HFFc6 (cell line): ENCODE results near the gene PCDHGA1. TPM values are rescaled to one million over a fixed set of nuclear protein-coding genes. Genes with fewer than 3 reads are reported as not detected.
A peak's percentile ranks its signal among the peaks of the same experiment; 100 is the strongest.

Experiments
- DNase-seq: peaks from one replicate; pipeline ENCODE4 v3.0.0-alpha.2; 2018
- H3K27ac Mint-ChIP-seq: 2 replicates; pipeline ENCODE4 v1.8.0; 2020; ENCODE audit warnings: mild to moderate bottlenecking, mixed read lengths
- H3K27me3 Mint-ChIP-seq: 2 replicates; pipeline ENCODE4 v1.8.0; 2021; ENCODE audit warnings: mild to moderate bottlenecking, moderate library complexity, mixed read lengths; ENCODE audit not compliant: insufficient read depth
- H3K36me3 Mint-ChIP-seq: 2 replicates; pipeline ENCODE4 v1.8.0; 2021; ENCODE audit warnings: low read depth, mixed read lengths
- H3K4me1 Mint-ChIP-seq: 2 replicates; pipeline ENCODE4 v1.8.0; 2020; ENCODE audit warnings: low read depth, mixed read lengths
- H3K4me3 Mint-ChIP-seq: 2 replicates; pipeline ENCODE4 v1.8.0; 2020; ENCODE audit warnings: mild to moderate bottlenecking, moderate library complexity, mixed read lengths
- H3K9me3 Mint-ChIP-seq: 2 replicates; pipeline ENCODE4 v1.8.0; 2020; ENCODE audit warnings: mild to moderate bottlenecking, mixed read lengths
- total RNA-seq, 6 experiments: library from RNA; stranded (reverse); fragmentation: NEBNext Ultra II Directional; extraction: Animal tissue kit (Norgen Biotek cat#: 25700); gene quantifications; 2 replicates in 1 of 6; 3 replicates in 5 of 6; pipeline ENCODE4 v1.2.3, GENCODE V29; 2021
- TF ChIP-seq, protein P1 (sequence below): fragments of 200-600 bp; sonication (generic); IDR thresholded peaks from 2 replicates; pipeline ENCODE4 v1.5.0; 2021; ENCODE audit warnings: antibody characterized with exemption, mild to moderate bottlenecking

Gene PCDHGA1
- total RNA-seq, 6 experiments from 2014 or later, result 0.91 to 1.6 (median 1.2) TPM

DNA sequence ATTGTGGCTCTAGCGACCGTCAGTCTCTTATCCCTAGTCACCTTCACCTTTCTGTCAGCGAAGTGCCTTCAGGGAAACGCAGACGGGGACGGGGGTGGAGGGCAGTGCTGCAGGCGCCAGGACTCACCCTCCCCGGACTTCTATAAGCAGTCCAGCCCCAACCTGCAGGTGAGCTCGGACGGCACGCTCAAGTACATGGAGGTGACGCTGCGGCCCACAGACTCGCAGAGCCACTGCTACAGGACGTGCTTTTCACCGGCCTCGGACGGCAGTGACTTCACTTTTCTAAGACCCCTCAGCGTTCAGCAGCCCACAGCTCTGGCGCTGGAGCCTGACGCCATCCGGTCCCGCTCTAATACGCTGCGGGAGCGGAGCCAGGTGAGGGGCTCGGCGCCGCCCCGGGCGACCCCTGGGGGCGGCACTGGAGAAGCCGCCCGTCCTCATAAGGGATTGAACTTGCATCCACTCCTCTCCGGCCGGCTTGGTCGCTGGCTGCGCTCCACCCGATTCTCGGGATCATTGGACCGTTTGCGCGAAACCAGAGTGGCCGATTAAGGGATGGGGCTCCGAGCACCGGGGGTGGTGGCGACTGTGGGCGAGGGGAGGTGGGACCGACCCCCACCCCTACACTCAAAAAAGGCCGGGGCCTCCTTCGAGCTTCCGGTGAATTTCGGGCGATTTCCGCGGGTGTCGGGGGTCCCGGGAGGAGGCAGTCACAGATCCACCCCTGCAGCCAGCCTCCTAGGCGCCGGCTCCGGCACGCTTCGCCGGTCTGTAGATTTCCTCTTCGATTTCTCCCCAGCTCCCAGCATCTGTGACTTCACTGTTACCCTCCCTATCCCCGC lies 161.2 kb downstream of the PCDHGA1 start:
- peaks cover 72% of the 10 kb centered on the region for H3K4me1 Mint-ChIP-seq
- peaks cover 21% of the 10 kb centered on the region for H3K36me3 Mint-ChIP-seq
- H3K27ac Mint-ChIP-seq, result no peak overlapping the region
- H3K9me3 Mint-ChIP-seq, result no peaks in the 10 kb centered on the region
- DNase-seq, result no peak
- H3K4me3 Mint-ChIP-seq, result no peak overlapping the region
- H3K27me3 Mint-ChIP-seq, result no peaks in the 10 kb centered on the region
- TF ChIP-seq, protein P1, sequence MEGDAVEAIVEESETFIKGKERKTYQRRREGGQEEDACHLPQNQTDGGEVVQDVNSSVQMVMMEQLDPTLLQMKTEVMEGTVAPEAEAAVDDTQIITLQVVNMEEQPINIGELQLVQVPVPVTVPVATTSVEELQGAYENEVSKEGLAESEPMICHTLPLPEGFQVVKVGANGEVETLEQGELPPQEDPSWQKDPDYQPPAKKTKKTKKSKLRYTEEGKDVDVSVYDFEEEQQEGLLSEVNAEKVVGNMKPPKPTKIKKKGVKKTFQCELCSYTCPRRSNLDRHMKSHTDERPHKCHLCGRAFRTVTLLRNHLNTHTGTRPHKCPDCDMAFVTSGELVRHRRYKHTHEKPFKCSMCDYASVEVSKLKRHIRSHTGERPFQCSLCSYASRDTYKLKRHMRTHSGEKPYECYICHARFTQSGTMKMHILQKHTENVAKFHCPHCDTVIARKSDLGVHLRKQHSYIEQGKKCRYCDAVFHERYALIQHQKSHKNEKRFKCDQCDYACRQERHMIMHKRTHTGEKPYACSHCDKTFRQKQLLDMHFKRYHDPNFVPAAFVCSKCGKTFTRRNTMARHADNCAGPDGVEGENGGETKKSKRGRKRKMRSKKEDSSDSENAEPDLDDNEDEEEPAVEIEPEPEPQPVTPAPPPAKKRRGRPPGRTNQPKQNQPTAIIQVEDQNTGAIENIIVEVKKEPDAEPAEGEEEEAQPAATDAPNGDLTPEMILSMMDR, result no peak

DNA sequence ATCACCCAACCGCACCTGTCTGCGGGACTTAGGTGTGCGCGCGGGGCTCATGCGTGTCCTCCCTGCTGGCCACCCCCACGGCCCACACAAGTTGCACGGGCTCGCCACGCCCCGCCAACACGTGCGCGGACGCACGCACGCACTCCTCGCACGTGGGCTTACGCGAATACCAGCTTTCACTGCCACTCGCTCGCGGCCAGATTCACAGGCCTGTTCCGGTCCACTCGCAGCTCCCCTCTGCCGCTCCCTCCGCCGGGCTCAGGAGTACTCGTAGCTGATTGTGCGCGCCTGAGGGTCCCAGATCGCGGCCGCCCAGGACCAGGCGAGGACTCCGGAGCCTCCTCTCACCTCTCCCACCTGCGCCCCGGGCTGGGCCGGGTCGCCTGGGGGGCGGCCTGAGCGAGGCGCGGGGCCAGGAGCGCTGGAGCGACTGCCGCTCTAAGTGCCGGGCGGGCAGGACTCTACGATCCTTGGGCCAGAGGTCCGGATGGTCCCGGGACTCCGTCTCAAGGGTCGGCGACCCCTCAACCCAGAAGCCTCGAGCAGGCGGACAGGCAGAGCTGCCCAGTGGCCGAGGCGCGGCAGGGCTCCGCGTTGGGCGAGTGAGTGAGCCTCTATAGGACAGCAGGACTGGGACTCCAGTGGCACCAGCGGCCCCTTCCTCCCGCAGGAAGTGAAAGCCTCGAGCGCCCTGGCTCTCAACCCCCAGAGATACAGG lies 162.0 kb downstream of the PCDHGA1 start:
- H3K36me3 Mint-ChIP-seq, result peaks cover 14% of the 10 kb centered on the region; the same call in 1 of the 2 replicates
- H3K4me1 Mint-ChIP-seq, result peaks cover 66% of the 10 kb centered on the region
- H3K27me3 Mint-ChIP-seq, result no peaks in the 10 kb centered on the region
- no peak for DNase-seq
- no peak overlapping the region for H3K27ac Mint-ChIP-seq
- no peak overlapping the region for H3K4me3 Mint-ChIP-seq
- no peaks in the 10 kb centered on the region for H3K9me3 Mint-ChIP-seq
- TF ChIP-seq, protein P1, result no peak

DNA sequence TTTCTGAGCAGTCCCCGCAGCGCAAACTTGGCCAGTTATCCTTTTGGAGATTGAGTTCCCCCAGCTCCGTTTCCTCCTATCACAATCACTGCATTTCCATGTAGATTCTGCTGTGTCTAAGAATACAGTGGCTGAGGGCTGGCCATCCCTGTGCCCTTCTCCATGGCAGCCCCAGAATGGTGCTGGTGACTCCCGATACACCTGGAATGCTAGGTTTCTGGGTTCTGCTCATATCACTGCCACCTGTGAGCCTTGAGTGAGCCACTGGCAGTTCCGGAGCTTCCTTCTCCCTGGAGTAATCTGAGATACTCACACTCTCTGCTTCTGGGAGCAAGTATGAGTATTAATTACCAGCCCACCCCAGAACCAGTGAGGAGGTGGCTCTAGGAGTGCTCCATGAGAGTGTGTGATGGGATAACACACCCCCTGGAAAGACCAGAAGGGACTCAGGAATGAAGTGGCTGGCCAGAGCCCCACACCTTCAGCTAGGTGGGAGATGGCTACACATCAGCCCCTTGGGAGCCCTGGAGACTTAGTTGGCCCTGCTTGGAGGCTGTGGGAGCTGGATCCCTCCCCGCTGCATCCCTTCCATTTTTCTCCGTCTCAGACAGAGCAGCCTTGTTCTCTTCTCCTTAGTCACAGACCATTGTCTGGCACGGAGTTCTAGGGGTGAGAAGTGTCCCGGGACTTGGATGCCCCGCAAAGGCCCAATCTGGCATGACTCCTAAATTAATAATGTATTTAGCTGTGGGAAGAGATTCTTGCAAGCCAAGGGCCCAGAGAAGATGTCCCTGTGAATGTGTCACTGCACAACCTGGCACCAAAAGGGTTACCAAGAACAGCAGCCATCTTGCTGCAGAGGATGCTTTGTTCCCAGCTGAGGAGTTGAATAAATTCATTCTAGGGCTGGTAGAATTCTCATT lies 163.4 kb downstream of the PCDHGA1 start:
- Mint-ChIP-seq H3K27me3 (no peaks in the 10 kb centered on the region), H3K9me3 (no peaks in the 10 kb centered on the region), H3K27ac (peak overlapping the region; percentile 83; the same call in 1 of the 2 replicates), H3K36me3 (peaks cover 14% of the 10 kb centered on the region), H3K4me1 (peaks cover 51% of the 10 kb centered on the region), H3K4me3 (no peak overlapping the region)
- DNase-seq, result peak; percentile 59
- TF ChIP-seq, protein P1, result no peak

DNA sequence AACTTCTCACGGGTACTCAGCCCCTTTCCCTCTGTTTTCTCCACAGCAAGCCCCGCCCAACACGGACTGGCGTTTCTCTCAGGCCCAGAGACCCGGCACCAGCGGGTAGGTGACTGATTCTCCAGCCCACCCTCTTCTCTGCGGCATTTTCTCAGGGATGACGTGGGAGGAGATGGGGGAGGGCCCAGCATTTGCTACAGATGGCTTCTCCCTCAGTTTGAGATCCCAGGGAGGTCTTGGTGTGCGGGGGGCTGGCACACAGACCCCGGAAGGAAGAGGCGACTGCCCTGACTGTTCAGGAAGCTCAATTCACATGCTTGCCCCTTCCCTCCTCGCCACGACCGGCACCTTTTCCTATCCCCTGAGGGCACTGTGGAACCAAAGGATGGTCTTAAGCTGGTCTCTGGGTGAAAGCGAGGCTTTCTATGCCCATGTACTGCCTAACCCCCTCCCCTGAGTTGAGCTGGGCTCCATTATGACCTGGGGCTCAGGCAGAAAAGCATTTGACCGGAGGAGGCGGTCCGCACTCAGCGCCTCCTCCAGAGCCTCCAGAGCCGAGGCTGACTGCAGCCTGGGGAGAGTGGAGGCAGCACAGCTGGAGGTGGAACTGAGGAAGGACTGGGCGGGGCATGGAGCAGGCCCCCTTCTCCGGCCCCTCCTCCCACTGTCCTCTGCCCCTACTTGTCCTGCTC lies 164.6 kb downstream of the PCDHGA1 start:
- Mint-ChIP-seq H3K4me3 (peak overlapping the region; percentile 42; the same call in 1 of the 2 replicates), H3K27ac (peak overlapping the region; percentile 83)

More for the DNA sequence above, 164.6 kb downstream of the PCDHGA1 start:
- Mint-ChIP-seq H3K9me3 (no peaks in the 10 kb centered on the region), H3K27me3 (no peaks in the 10 kb centered on the region), H3K36me3 (peaks cover 14% of the 10 kb centered on the region), H3K4me1 (peaks cover 40% of the 10 kb centered on the region)
- DNase-seq, result no peak
- TF ChIP-seq, protein P1, result no peak
